D721Med (cell line): ENCODE results near the gene VAV3.

ENCODE experiments used
- DNase-seq: peaks from one replicate; pipeline ENCODE4 v3.0.0; 2011; ENCODE audit warnings: low spot score; ENCODE audit not compliant: insufficient read length
- FAIRE-seq: peaks from 2 replicates; lab custom pipeline; 2011; peaks lifted over from hg19 to GRCh38; lab: Jason Lieb, UNC
- TF ChIP-seq, protein P1 (sequence below): IDR thresholded peaks from 2 replicates; pipeline ENCODE4 v1.5.1; 2012; ENCODE audit warnings: mild to moderate bottlenecking, control low read depth; ENCODE audit not compliant: insufficient read depth; ENCODE audit errors: missing control alignments

VAV3 gene

DNA sequence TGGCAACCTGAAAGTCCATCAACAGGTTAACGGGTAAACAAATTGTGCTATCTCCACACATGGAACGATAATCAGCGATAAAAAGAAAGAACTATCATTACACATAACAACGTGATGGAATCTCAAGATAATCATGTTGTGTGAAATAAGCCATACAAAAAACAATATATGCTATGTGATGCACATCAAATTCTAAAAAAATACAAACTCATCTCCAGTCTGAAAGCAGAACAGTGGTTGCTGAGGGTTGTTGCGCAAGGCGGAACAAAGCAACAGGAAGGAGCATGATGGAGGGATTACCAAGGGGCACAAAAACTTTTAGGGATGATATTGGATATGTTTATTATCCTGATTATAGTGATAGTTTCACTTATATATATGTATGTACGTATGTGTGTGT lies 324.8 kb downstream of the VAV3 start:
- no peak for DNase-seq
- FAIRE-seq: no peak
- TF ChIP-seq, protein P1, sequence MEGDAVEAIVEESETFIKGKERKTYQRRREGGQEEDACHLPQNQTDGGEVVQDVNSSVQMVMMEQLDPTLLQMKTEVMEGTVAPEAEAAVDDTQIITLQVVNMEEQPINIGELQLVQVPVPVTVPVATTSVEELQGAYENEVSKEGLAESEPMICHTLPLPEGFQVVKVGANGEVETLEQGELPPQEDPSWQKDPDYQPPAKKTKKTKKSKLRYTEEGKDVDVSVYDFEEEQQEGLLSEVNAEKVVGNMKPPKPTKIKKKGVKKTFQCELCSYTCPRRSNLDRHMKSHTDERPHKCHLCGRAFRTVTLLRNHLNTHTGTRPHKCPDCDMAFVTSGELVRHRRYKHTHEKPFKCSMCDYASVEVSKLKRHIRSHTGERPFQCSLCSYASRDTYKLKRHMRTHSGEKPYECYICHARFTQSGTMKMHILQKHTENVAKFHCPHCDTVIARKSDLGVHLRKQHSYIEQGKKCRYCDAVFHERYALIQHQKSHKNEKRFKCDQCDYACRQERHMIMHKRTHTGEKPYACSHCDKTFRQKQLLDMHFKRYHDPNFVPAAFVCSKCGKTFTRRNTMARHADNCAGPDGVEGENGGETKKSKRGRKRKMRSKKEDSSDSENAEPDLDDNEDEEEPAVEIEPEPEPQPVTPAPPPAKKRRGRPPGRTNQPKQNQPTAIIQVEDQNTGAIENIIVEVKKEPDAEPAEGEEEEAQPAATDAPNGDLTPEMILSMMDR: no peak

- TF ChIP-seq, protein P1: no peak
- DNase-seq (no peak), FAIRE-seq (no peak)
Observed at GRCh38 chr1:107637101-107637500, 327.9 kb downstream of the VAV3 start.

DNA sequence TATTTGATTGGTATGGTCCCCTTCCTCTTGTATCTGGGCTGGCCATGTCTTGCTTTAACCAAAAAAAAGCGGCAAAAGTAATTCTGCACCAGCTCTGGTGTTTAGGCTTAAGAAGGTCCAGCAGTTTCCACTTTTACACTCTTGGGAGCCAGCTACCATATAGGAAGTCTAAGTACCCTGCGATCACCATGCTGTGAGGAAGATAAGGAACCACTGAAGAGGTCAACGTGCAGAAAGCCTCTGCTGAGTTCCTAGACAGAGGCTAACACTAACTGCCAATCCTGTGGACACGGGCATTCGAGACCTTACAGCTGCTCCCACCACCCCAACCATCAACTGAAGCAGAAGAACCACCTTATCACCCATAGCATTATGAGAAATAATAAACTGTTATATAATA lies 331.4 kb downstream of the VAV3 start:
- DNase-seq (no peak), FAIRE-seq (no peak)
- TF ChIP-seq, protein P1: no peak

DNA sequence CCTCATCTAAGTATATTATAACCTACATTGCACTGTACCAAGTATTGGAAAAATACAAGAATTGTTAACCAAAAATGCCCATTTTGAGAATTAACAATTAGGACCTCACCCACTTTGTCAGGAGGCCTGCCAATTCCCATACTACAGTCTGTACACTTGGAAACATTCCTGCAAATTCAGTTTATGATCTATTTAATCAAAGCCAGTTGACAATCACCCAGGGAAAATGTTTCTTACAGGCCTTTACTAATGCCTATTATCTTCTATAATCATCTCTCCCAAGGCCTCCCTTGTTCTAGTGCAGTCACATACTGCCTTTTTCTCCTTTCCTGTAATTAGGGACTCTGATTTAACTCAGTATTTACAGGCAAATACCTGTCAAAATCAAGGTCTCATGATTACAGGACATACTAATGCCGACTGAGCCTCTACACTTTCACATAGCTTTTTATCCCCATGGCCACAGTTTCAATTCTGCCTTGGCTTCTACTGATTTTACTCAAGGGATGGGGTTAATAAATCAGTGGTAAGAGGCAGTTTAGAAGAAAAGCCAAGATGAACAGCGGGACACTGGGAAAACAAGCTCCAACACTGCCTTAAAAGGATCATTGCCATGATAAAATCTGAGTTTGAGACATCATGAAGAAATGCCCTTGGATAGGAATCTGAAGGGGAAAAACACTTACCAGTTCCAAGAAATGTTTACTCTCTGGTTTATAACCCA lies 338.7 kb downstream of the VAV3 start:
- DNase-seq (no peak), FAIRE-seq (no peak)
- TF ChIP-seq, protein P1: no peak

DNA sequence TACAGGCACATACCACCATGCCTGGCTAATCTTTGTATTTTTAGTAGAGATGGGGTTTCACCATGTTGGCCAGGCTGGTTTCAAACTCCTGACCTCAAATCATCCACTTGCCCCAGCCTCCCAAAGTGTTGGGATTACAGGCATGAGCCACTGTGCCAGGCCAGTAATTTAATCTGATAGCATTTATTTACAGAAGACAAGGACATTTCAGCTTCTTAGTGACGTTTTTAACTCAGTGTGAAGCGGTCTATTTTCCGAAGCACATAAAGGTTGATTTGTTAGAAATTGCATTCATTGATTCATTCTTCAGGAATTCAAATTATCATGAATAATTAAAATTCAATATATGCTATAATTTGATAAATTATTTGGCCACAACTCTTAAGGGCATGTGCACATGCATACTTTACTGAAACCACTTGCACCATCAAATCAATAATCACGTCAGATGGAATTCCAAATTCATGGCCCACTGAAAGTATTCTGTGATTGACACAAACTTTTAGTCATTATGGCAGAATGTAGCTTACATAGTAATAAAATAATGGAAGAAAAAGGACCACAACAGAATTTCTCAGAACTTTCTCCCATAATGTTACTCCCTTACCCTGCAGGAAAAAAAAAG lies 339.5 kb downstream of the VAV3 start:
- TF ChIP-seq, protein P1: no peak
- FAIRE-seq: no peak

DNA sequence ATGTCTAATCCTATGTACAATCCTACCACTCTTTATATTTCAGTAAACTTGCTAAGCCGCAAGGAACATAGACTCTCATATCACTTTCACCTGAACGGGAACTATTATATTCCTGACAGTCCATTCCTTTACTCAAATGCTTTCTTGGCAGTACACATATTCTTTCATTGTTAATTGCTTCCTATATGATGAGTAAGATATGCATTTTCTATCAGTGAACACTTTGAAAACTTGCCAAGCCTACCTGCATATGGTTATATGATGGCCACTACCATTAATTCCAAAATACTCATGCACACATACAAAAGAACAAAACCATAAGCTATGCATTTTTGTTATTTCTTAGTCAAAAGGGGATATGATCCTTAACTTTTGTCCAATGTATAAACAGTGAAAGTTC lies 341.5 kb downstream of the VAV3 start:
- FAIRE-seq (no peak), DNase-seq (no peak)
- TF ChIP-seq, protein P1: no peak

More for the DNA sequence above, 339.5 kb downstream of the VAV3 start:
- DNase-seq: no peak

DNA sequence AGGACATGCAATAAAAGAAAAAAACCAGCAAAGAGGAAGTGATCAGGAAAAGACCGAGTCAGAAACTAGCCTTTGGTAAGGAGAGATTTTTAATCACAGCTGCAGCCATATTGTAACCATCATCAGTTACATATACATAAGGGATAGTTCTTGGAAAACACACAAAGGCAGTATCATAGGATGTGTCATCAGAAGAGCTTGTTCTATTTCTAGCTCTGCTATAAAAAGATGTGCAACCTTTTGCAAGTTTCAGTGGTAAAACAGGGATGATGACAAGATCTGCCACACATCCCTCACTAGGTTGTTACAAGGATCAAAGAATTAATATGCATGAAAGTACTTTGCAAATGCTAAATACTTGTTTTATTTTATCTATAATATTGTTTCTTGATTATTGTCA lies 342.0 kb downstream of the VAV3 start:
- FAIRE-seq (no peak), DNase-seq (no peak)
- TF ChIP-seq, protein P1: no peak
